GM12801 (cell line): ENCODE data around the gene DUSP16.

Experiments used
- TF ChIP-seq, protein P1 (sequence below): IDR thresholded peaks from one replicate; pipeline ENCODE4 v1.5.1; 2011; ENCODE audit warnings: control low read depth; ENCODE audit not compliant: insufficient read length; ENCODE audit errors: extremely low read depth

The DUSP16 gene

GRCh38 chr12:12443431-12443878, 119.2 kb downstream of the DUSP16 start:
- TF ChIP-seq, protein P1, sequence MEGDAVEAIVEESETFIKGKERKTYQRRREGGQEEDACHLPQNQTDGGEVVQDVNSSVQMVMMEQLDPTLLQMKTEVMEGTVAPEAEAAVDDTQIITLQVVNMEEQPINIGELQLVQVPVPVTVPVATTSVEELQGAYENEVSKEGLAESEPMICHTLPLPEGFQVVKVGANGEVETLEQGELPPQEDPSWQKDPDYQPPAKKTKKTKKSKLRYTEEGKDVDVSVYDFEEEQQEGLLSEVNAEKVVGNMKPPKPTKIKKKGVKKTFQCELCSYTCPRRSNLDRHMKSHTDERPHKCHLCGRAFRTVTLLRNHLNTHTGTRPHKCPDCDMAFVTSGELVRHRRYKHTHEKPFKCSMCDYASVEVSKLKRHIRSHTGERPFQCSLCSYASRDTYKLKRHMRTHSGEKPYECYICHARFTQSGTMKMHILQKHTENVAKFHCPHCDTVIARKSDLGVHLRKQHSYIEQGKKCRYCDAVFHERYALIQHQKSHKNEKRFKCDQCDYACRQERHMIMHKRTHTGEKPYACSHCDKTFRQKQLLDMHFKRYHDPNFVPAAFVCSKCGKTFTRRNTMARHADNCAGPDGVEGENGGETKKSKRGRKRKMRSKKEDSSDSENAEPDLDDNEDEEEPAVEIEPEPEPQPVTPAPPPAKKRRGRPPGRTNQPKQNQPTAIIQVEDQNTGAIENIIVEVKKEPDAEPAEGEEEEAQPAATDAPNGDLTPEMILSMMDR: no peak

DNA sequence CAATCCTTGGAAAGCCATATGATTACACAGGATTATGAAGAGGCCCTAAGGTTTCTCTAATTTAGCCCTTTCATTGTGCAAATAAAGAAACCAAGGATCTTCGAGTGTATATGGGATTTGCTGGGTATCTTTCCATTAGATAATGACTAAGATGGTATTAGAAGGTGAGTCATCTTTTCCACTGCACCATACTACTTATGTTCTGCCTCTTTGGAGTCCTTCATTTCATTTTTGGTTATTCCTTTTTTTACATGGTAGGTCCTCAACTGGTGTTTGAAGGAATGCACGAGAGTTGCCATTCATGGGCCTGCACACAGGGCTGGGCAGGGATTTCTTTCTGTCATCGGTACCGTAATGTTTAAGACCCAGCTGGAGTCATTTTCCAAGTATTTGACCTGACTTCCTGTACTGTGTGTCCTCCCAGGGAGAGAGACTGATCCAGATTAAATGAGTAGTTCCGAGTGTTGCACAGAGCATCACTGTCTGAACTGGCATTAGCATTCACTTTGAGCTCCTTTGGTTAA, 120.1 kb downstream of the DUSP16 start:
- TF ChIP-seq, protein P1: no peak

DNA sequence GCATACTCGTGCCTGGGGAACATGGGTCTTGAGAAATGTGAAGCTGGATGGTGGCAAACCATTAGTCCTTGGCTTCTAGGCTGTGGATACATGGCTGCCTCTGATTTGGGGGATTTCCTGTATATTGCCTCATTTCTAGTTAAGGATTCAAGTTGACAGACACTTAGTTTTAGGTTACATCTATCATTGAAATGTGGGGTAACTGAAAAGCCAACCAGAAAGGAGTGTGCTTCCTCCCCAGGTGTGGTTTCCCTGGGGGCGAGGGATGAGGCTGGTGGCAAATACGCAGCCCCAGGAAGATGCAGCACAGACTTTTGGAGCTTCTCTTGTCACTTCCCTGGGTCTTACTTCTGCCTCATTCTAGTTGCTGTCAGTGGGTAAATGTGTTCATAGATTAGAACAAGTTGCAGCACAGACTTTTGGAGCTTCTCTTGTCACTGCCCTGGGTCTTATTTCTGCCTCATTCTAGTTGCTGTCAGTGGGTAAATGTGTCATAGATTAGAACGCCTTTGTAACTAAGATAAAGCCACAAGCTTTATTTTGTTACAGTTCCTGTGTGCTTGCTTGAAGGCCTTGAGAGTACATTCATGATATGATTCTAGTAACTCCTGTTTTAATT, 120.7 kb downstream of the DUSP16 start:
- TF ChIP-seq, protein P1: no peak

DNA sequence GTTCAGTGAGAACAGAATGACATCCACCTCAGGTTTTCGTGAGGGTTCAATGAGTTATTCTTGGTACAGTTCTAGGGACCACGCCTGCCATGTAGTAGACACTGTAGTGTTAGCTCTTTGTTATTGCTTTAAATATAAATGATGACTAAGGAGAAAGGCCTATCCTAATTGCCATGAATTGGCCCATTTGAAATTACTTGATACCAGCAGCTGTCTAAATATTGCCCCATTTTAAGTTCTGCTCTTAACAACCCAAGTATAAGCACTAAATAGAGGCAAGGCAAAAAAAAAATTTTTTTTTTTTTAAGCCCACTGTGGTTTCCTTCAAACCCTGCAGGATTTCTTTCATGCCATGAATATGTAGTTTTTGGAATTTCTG, 121.2 kb downstream of the DUSP16 start:
- TF ChIP-seq, protein P1: no peak

- TF ChIP-seq, protein P1: no peak
Observed at GRCh38 chr12:12440784-12441428, 121.8 kb downstream of the DUSP16 start.

- TF ChIP-seq, protein P1: no peak
Observed at GRCh38 chr12:12439636-12440035, 123.0 kb downstream of the DUSP16 start.

DNA sequence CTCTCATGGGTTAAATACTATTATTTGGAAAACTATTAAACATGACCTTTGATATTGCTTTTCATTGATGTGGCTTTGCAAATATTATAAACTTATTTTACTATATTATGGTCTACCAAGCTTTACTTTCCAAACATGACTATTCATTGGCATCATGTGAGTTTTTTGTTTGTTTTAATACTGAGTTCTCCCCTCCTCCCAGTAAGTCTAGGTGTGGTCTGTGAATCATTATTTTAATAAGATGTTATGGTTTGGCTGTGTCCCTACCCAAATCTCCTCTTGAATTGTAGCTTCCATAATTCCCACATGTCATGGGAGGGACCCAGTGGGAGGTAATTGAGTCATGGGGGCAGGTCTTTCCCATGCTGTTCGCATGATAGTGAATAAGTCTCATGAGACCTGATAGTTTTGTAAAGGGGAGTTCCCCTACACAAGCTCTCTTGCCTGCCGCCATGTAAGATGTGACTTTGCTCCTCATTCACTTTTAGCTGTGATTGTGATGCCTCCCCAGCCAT, 125.8 kb downstream of the DUSP16 start:
- TF ChIP-seq, protein P1: no peak
